Neural progenitor cell (in vitro differentiated cells): Measurements from ENCODE around the gene ITSN1.

Experiments
- EZH2 ChIP-seq: fragments of 200-600 bp; sonication (generic); IDR thresholded peaks from 2 replicates; pipeline ENCODE4 v1.6.1; 2017; ENCODE audit warnings: antibody characterized with exemption, mild to moderate bottlenecking, moderate library complexity
- TF ChIP-seq, protein P1 (sequence below): fragments of 200-600 bp; sonication (generic); IDR thresholded peaks from 2 replicates; pipeline ENCODE4 v1.5.1; 2017; ENCODE audit warnings: antibody characterized with exemption, mild to moderate bottlenecking

DNA sequence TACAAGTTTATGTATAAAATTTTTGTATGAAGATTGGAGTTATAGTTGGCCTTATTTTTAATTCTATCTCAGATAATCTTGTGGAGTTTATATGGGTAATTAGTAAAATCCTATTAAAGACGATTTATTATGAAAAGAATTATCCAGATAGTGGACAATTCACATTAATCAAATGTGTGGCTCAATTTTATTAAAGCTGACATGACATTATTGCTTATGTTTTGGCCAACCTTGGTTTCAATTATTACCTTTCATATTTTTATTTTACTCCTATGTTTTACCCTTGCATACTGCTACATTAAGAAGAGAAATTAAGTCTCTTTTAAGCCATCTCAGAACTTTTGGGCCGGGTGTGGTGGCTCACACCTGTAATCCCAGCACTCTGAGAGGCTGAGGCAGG is 110.0 kb downstream of the ITSN1 start:
- TF ChIP-seq, protein P1, sequence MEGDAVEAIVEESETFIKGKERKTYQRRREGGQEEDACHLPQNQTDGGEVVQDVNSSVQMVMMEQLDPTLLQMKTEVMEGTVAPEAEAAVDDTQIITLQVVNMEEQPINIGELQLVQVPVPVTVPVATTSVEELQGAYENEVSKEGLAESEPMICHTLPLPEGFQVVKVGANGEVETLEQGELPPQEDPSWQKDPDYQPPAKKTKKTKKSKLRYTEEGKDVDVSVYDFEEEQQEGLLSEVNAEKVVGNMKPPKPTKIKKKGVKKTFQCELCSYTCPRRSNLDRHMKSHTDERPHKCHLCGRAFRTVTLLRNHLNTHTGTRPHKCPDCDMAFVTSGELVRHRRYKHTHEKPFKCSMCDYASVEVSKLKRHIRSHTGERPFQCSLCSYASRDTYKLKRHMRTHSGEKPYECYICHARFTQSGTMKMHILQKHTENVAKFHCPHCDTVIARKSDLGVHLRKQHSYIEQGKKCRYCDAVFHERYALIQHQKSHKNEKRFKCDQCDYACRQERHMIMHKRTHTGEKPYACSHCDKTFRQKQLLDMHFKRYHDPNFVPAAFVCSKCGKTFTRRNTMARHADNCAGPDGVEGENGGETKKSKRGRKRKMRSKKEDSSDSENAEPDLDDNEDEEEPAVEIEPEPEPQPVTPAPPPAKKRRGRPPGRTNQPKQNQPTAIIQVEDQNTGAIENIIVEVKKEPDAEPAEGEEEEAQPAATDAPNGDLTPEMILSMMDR = no peak
- TF ChIP-seq EZH2 = no peak
